A549 (cell line): ENCODE measurements around the gene PRPSAP1.
"Not testable (repeated sequence)": the region's sequence is repeated elsewhere in the genome, so short reads cannot be mapped to it uniquely, and the experiment has no call there.

Source experiments
- CTCF ChIP-seq: fragments of >200 bp; sonication (Bioruptor Twin); formaldehyde crosslinking; IDR thresholded peaks from 3 replicates; pipeline ENCODE4 v1.5.1; 2016
- E2F6 ChIP-seq: IDR thresholded peaks from 2 replicates; pipeline ENCODE4 v1.6.1; 2012; ENCODE audit warnings: low read depth, borderline replicate concordance
- FOXS1 ChIP-seq: fragments of 250-450 bp; sonication (Bioruptor Pico); IDR thresholded peaks from 2 replicates; pipeline ENCODE4 v1.5.0; 2020; ENCODE audit warnings: mild to moderate bottlenecking, moderate library complexity
- MAX ChIP-seq: IDR thresholded peaks from 2 replicates; pipeline ENCODE4 v1.6.1; 2012
- MAZ ChIP-seq: fragments of 150-350 bp; IDR thresholded peaks from 2 replicates; pipeline ENCODE4 v1.6.1; 2014; ENCODE audit warnings: antibody characterized with exemption, low read depth, low read length, borderline replicate concordance
- MYC ChIP-seq: IDR thresholded peaks from 2 replicates; pipeline ENCODE4 v1.6.1; 2012; ENCODE audit warnings: mild to moderate bottlenecking, inconsistent platforms, low read length, improper control_type of control experiment, borderline replicate concordance
- PBX3 ChIP-seq: IDR thresholded peaks from 2 replicates; pipeline ENCODE4 v1.6.1; 2012
- POLR2A ChIP-seq: IDR thresholded peaks from 2 replicates; pipeline ENCODE4 v1.6.1; 2012; ENCODE audit warnings: mild to moderate bottlenecking, low read length
- RFX5 ChIP-seq: fragments of 450-650 bp; IDR thresholded peaks from 2 replicates; pipeline ENCODE4 v1.7.1; 2014; ENCODE audit warnings: antibody characterized with exemption, mild to moderate bottlenecking, moderate library complexity
- SMC3 ChIP-seq: fragments of >200 bp; sonication (Bioruptor Twin); formaldehyde crosslinking; IDR thresholded peaks from 3 replicates; pipeline ENCODE4 v1.6.1; 2018; ENCODE audit warnings: inconsistent platforms
- USF2 ChIP-seq: fragments of 450-650 bp; IDR thresholded peaks from 2 replicates; pipeline ENCODE4 v1.6.1; 2014; ENCODE audit warnings: antibody characterized with exemption

GRCh38 chr17:76346936-76347335, 6.8 kb downstream of the PRPSAP1 start:
- not testable (repeated sequence) for TF ChIP-seq SMC3; CTCF; POLR2A; PBX3; MAZ; MAX; E2F6; USF2; MYC; RFX5; FOXS1 (CRISPR knock-in tag)
